ENCODE measurements around the gene WFDC1. TPM values are rescaled to one million over a fixed set of nuclear protein-coding genes. Genes with fewer than 3 reads are reported as not detected.
A peak's percentile ranks its signal among the peaks of the same experiment; 100 is the strongest.

The WFDC1 gene
- polyA plus RNA-seq, 4 donors: 1.6 to 5.4 (median 3.8) TPM

GRCh38 chr16:84284154-84284722, 10.4 kb upstream of the WFDC1 start:
- Histone ChIP-seq H3K9me3 (ENCODE audit: control insufficient read depth in 2 of 2, insufficient read depth in 1 of 2, low read depth in 1 of 2, low read length in 1 of 2) (peaks cover 0 to 4% of the 10 kb centered on the region in 2 donors), H3K27ac (ENCODE audit: low read depth in 1 of 3, low read length in 2 of 3) (peak overlapping the region in 2 of 3 donors; percentile 38 to 59), H3K4me1 (ENCODE audit: control insufficient read depth in 3 of 3, insufficient read depth in 2 of 3, low read depth in 1 of 3, low read length in 2 of 3) (peaks cover 0 to 14% (median 0%) of the 10 kb centered on the region in 3 donors), H3K36me3 (ENCODE audit: control insufficient read depth in 3 of 3, insufficient read depth in 2 of 3, low read depth in 1 of 3, low read length in 3 of 3) (no peaks in the 10 kb centered on the region), H3K4me3 (ENCODE audit: low read depth in 1 of 3, low read length in 3 of 3) (no peak overlapping the region), H3K27me3 (ENCODE audit: control insufficient read depth in 3 of 3, insufficient read depth in 3 of 3, low read length in 3 of 3) (peaks cover 0 to 6% (median 0%) of the 10 kb centered on the region in 3 donors)
- WGBS, 3 donors: 31 to 39% (median 34%) methylated on average over 13 of the region's 13 CpGs
- no peak for FAIRE-seq
- DNase-seq: peak; percentile 53 to 76

GRCh38 chr16:84286578-84287240, 8.0 kb upstream of the WFDC1 start:
- H3K36me3 ChIP-seq (ENCODE audit: control insufficient read depth in 3 of 3, insufficient read depth in 2 of 3, low read depth in 1 of 3, low read length in 3 of 3): no peaks in the 10 kb centered on the region
- peaks cover 0 to 14% (median 0%) of the 10 kb centered on the region in 3 donors for H3K4me1 ChIP-seq (ENCODE audit: control insufficient read depth in 3 of 3, insufficient read depth in 2 of 3, low read depth in 1 of 3, low read length in 2 of 3)
- DNase-seq (no peak), FAIRE-seq (no peak)
- WGBS, 3 donors: 52 to 67% (median 63%) methylated on average over 16 of the region's 16 CpGs
- H3K27ac ChIP-seq (ENCODE audit: low read depth in 1 of 3, low read length in 2 of 3): peak overlapping the region in 2 of 3 donors; percentile 29 to 42
- H3K9me3 ChIP-seq (ENCODE audit: control insufficient read depth in 2 of 2, insufficient read depth in 1 of 2, low read depth in 1 of 2, low read length in 1 of 2): peaks cover 0 to 4% of the 10 kb centered on the region in 2 donors
- H3K4me3 ChIP-seq (ENCODE audit: low read depth in 1 of 3, low read length in 3 of 3): no peak overlapping the region
- H3K27me3 ChIP-seq (ENCODE audit: control insufficient read depth in 3 of 3, insufficient read depth in 3 of 3, low read length in 3 of 3): peaks cover 0 to 6% (median 0%) of the 10 kb centered on the region in 3 donors

- H3K4me1 ChIP-seq (ENCODE audit: control insufficient read depth in 3 of 3, insufficient read depth in 2 of 3, low read depth in 1 of 3, low read length in 2 of 3): peaks cover 0 to 11% (median 0%) of the 10 kb centered on the region in 3 donors
- no peaks in the 10 kb centered on the region for H3K36me3 ChIP-seq (ENCODE audit: control insufficient read depth in 3 of 3, insufficient read depth in 2 of 3, low read depth in 1 of 3, low read length in 3 of 3)
- no peak overlapping the region for H3K4me3 ChIP-seq (ENCODE audit: low read depth in 1 of 3, low read length in 3 of 3)
- H3K27me3 ChIP-seq (ENCODE audit: control insufficient read depth in 3 of 3, insufficient read depth in 3 of 3, low read length in 3 of 3): peaks cover 0 to 6% (median 0%) of the 10 kb centered on the region in 3 donors
- H3K27ac ChIP-seq (ENCODE audit: low read depth in 1 of 3, low read length in 2 of 3): no peak overlapping the region
- no peak for DNase-seq
- peaks cover 0 to 4% of the 10 kb centered on the region in 2 donors for H3K9me3 ChIP-seq (ENCODE audit: control insufficient read depth in 2 of 2, insufficient read depth in 1 of 2, low read depth in 1 of 2, low read length in 1 of 2)
- FAIRE-seq: no peak
- WGBS, 3 donors: 68 to 77% (median 68%) methylated on average over 8 of the region's 8 CpGs
Observed at GRCh38 chr16:84288902-84289301, 5.8 kb upstream of the WFDC1 start.

DNA sequence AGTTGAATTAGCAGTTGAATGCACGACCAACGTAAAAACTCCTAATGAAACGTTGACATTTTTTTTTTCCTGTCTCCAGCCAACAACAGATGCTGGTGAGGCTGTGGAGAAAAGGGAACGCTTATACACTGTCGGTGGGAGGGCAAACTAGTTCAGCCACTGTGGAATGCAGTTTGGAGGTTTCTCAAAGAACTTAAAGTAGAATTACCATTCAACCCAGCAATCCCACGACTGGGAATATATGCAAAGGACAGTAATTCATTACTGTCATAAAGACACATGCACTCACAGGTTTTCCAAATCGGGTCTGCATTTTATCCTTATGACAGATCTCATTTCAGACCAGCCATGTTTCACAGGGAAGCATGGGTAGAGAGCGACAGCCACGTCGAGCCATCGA, 3.5 kb upstream of the WFDC1 start:
- peaks cover 0 to 26% (median 5%) of the 10 kb centered on the region in 3 donors for H3K27me3 ChIP-seq (ENCODE audit: control insufficient read depth in 3 of 3, insufficient read depth in 3 of 3, low read length in 3 of 3)
- H3K4me1 ChIP-seq (ENCODE audit: control insufficient read depth in 3 of 3, insufficient read depth in 2 of 3, low read depth in 1 of 3, low read length in 2 of 3): peaks cover 0 to 11% (median 0%) of the 10 kb centered on the region in 3 donors
- H3K4me3 ChIP-seq (ENCODE audit: low read depth in 1 of 3, low read length in 3 of 3): no peak overlapping the region
- peaks cover 0 to 4% of the 10 kb centered on the region in 2 donors for H3K9me3 ChIP-seq (ENCODE audit: control insufficient read depth in 2 of 2, insufficient read depth in 1 of 2, low read depth in 1 of 2, low read length in 1 of 2)
- FAIRE-seq (no peak), DNase-seq (no peak)
- H3K27ac ChIP-seq (ENCODE audit: low read depth in 1 of 3, low read length in 2 of 3): peak overlapping the region in 1 of 3 donors; percentile 32
- 69 to 79% (median 76%) methylated on average over 11 of the region's 11 CpGs for WGBS, 3 donors
- no peaks in the 10 kb centered on the region for H3K36me3 ChIP-seq (ENCODE audit: control insufficient read depth in 3 of 3, insufficient read depth in 2 of 3, low read depth in 1 of 3, low read length in 3 of 3)

DNA sequence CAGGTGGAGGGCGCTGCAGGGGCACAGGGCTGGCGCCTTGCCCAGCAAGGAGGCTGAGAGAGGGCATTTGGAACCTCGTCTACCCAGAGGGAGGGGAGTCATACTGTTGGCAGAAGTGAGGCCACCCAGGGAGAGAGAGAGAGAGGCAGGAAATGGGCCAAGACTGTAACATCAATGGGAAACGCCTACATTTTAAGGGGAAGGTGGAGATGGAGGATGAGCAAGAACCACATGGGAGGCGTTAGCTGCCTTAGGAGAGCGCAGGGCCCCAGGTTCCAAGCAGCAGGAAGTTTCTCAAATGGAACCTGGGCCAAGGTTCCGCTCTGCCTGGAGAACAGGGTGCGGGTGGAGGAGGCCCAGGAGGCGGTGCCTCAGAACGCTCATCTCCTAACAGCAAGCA, 2.7 kb upstream of the WFDC1 start:
- FAIRE-seq (no peak), DNase-seq (no peak)
- peaks cover 0 to 11% (median 0%) of the 10 kb centered on the region in 3 donors for H3K4me1 ChIP-seq (ENCODE audit: control insufficient read depth in 3 of 3, insufficient read depth in 2 of 3, low read depth in 1 of 3, low read length in 2 of 3)
- no peaks in the 10 kb centered on the region for H3K36me3 ChIP-seq (ENCODE audit: control insufficient read depth in 3 of 3, insufficient read depth in 2 of 3, low read depth in 1 of 3, low read length in 3 of 3)
- peaks cover 0 to 4% of the 10 kb centered on the region in 2 donors for H3K9me3 ChIP-seq (ENCODE audit: control insufficient read depth in 2 of 2, insufficient read depth in 1 of 2, low read depth in 1 of 2, low read length in 1 of 2)
- peaks cover 0 to 27% (median 5%) of the 10 kb centered on the region in 3 donors for H3K27me3 ChIP-seq (ENCODE audit: control insufficient read depth in 3 of 3, insufficient read depth in 3 of 3, low read length in 3 of 3)
- H3K27ac ChIP-seq (ENCODE audit: low read depth in 1 of 3, low read length in 2 of 3): peak overlapping the region in 2 of 3 donors; percentile 21 to 37
- WGBS, 3 donors: 65 to 77% (median 76%) methylated on average over 10 of the region's 10 CpGs
- H3K4me3 ChIP-seq (ENCODE audit: low read depth in 1 of 3, low read length in 3 of 3): no peak overlapping the region

DNA sequence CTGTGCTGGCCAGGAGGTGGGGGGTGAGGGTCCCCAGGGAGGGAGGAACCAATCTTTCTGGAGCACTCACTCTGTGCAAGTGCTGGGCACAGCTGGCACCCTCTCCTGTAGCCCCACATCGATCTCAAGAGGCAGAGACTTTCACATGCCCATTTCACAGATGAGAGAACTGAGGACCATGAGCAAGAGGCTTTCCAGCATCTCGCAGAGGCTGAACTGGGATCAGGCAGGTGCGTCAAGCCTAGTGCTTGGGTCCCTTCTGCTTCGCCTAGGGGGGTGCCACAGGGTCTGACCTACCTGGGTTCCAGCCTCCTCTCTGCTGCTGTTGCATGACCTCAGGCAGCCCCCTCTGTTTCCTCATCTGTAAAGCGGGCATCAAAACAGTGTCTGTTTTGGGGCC, 1.3 kb upstream of the WFDC1 start:
- H3K4me1 ChIP-seq (ENCODE audit: control insufficient read depth in 3 of 3, insufficient read depth in 2 of 3, low read depth in 1 of 3, low read length in 2 of 3): peaks cover 0 to 11% (median 0%) of the 10 kb centered on the region in 3 donors
- DNase-seq: no peak
- no peaks in the 10 kb centered on the region for H3K36me3 ChIP-seq (ENCODE audit: control insufficient read depth in 3 of 3, insufficient read depth in 2 of 3, low read depth in 1 of 3, low read length in 3 of 3)
- H3K27me3 ChIP-seq (ENCODE audit: control insufficient read depth in 3 of 3, insufficient read depth in 3 of 3, low read length in 3 of 3): peaks cover 0 to 23% (median 5%) of the 10 kb centered on the region in 3 donors
- H3K9me3 ChIP-seq (ENCODE audit: control insufficient read depth in 2 of 2, insufficient read depth in 1 of 2, low read depth in 1 of 2, low read length in 1 of 2): no peaks in the 10 kb centered on the region
- H3K4me3 ChIP-seq (ENCODE audit: low read depth in 1 of 3, low read length in 3 of 3): no peak overlapping the region
- no peak for FAIRE-seq
- H3K27ac ChIP-seq (ENCODE audit: low read depth in 1 of 3, low read length in 2 of 3): no peak overlapping the region
- 86 to 96% (median 95%) methylated on average over 5 of the region's 5 CpGs for WGBS, 3 donors

DNA sequence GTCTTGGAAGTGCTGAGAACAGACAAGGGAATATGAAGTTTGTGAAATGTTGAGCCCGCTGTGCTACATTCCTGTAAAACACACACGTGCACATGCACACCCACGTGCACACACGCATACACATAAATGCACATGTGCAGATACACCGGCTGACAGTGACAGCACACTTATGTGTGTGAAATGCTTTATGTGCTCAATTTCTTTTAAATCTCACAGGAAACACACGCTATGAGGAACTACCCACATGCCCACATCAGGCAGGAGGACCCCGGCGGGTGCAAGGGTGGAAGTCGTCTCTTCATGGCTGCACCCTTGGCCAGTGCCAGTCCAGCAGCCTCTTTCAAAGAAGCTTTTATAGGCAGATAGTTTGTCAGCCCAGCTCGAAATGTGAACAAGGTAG, 561 bp upstream of the WFDC1 start:
- peak overlapping the region in 1 of 3 donors; percentile 27 for H3K4me3 ChIP-seq (ENCODE audit: low read depth in 1 of 3, low read length in 3 of 3)
- peaks cover 0 to 23% (median 5%) of the 10 kb centered on the region in 3 donors for H3K27me3 ChIP-seq (ENCODE audit: control insufficient read depth in 3 of 3, insufficient read depth in 3 of 3, low read length in 3 of 3)
- no peaks in the 10 kb centered on the region for H3K9me3 ChIP-seq (ENCODE audit: control insufficient read depth in 2 of 2, insufficient read depth in 1 of 2, low read depth in 1 of 2, low read length in 1 of 2)
- H3K27ac ChIP-seq (ENCODE audit: low read depth in 1 of 3, low read length in 2 of 3): peak overlapping the region in 2 of 3 donors; percentile 57 to 58
- FAIRE-seq: no peak
- DNase-seq: no peak
- no peaks in the 10 kb centered on the region for H3K36me3 ChIP-seq (ENCODE audit: control insufficient read depth in 3 of 3, insufficient read depth in 2 of 3, low read depth in 1 of 3, low read length in 3 of 3)
- WGBS, 3 donors: 50 to 70% (median 54%) methylated on average over 10 of the region's 10 CpGs
- H3K4me1 ChIP-seq (ENCODE audit: control insufficient read depth in 3 of 3, insufficient read depth in 2 of 3, low read depth in 1 of 3, low read length in 2 of 3): peaks cover 0 to 11% (median 0%) of the 10 kb centered on the region in 3 donors

- Histone ChIP-seq H3K27ac (ENCODE audit: low read depth in 1 of 3, low read length in 2 of 3) (peak overlapping the region in 2 of 3 donors; percentile 57 to 58), H3K4me3 (ENCODE audit: low read depth in 1 of 3, low read length in 3 of 3) (peak overlapping the region in 1 of 3 donors; percentile 27), H3K36me3 (ENCODE audit: control insufficient read depth in 3 of 3, insufficient read depth in 2 of 3, low read depth in 1 of 3, low read length in 3 of 3) (no peaks in the 10 kb centered on the region), H3K27me3 (ENCODE audit: control insufficient read depth in 3 of 3, insufficient read depth in 3 of 3, low read length in 3 of 3) (peaks cover 0 to 23% (median 5%) of the 10 kb centered on the region in 3 donors), H3K9me3 (ENCODE audit: control insufficient read depth in 2 of 2, insufficient read depth in 1 of 2, low read depth in 1 of 2, low read length in 1 of 2) (no peaks in the 10 kb centered on the region), H3K4me1 (ENCODE audit: control insufficient read depth in 3 of 3, insufficient read depth in 2 of 3, low read depth in 1 of 3, low read length in 2 of 3) (peaks cover 0 to 11% (median 0%) of the 10 kb centered on the region in 3 donors)
- DNase-seq: no peak
- 47 to 60% (median 60%) methylated on average over 14 of the region's 14 CpGs for WGBS, 3 donors
- no peak for FAIRE-seq
Observed at GRCh38 chr16:84295203-84295860, 654 bp downstream of the WFDC1 start.
